Endodermal cell (in vitro differentiated cells): Measurements from ENCODE around the gene TULP4. TPM values are rescaled to one million over a fixed set of nuclear protein-coding genes. Genes with fewer than 3 reads are reported as not detected.

Source experiments
- DNase-seq: peaks from one replicate; pipeline ENCODE4 v3.0.0-alpha.2; 2017
- H3K27ac ChIP-seq: 2 replicates; pipeline ENCODE4 v1.5.1; 2013; ENCODE audit warnings: mild to moderate bottlenecking, low read depth, low read length, moderate library complexity
- H3K27me3 ChIP-seq: 2 replicates; pipeline ENCODE4 v1.6.1; 2013; ENCODE audit warnings: mild to moderate bottlenecking, low read length, moderate library complexity; ENCODE audit not compliant: insufficient read depth, control insufficient read depth, poor library complexity, severe bottlenecking
- H3K36me3 ChIP-seq: 2 replicates; pipeline ENCODE4 v1.7.0; 2013; ENCODE audit warnings: mild to moderate bottlenecking, low read length, moderate library complexity; ENCODE audit not compliant: control insufficient read depth, insufficient read depth
- H3K4me1 ChIP-seq: one replicate; pipeline ENCODE4 v1.7.0; 2013; ENCODE audit warnings: low read length; ENCODE audit not compliant: control insufficient read depth, insufficient read depth
- H3K4me3 ChIP-seq: 2 replicates; pipeline ENCODE4 v1.5.1; 2013; ENCODE audit warnings: mild to moderate bottlenecking, low read length, moderate library complexity
- H3K9ac ChIP-seq: 2 replicates; pipeline ENCODE4 v1.6.1; 2013; ENCODE audit warnings: mild to moderate bottlenecking, low read length, moderate library complexity; ENCODE audit not compliant: poor library complexity, severe bottlenecking; ENCODE audit errors: extremely low read depth
- H3K9me3 ChIP-seq: 2 replicates; pipeline ENCODE4 v1.6.1; 2013; ENCODE audit warnings: mild to moderate bottlenecking, low read length, moderate library complexity; ENCODE audit not compliant: control insufficient read depth
- H3K27ac Mint-ChIP-seq: 2 replicates; pipeline ENCODE4 v1.8.0; 2020; ENCODE audit warnings: mixed read lengths
- H3K27me3 Mint-ChIP-seq: 2 replicates; pipeline ENCODE4 v1.8.0; 2021; ENCODE audit warnings: mild to moderate bottlenecking, mixed read lengths; ENCODE audit not compliant: insufficient read depth
- H3K36me3 Mint-ChIP-seq: 2 replicates; pipeline ENCODE4 v1.8.0; 2020; ENCODE audit warnings: low read depth, mixed read lengths
- H3K4me1 Mint-ChIP-seq: 2 replicates; pipeline ENCODE4 v1.8.0; 2020; ENCODE audit warnings: mixed read lengths
- H3K4me3 Mint-ChIP-seq: 2 replicates; pipeline ENCODE4 v1.8.0; 2020; ENCODE audit warnings: mild to moderate bottlenecking, moderate library complexity, mixed read lengths
- H3K9me3 Mint-ChIP-seq: 2 replicates; pipeline ENCODE4 v1.8.0; 2020; ENCODE audit warnings: mild to moderate bottlenecking, mixed read lengths
- CTCF ChIP-seq: fragments of 200-600 bp; sonication (generic); conservative IDR thresholded peaks from 2 replicates; pipeline ENCODE4 v1.5.0; 2021; ENCODE audit warnings: antibody characterized with exemption, mild to moderate bottlenecking
- WGBS, 2 experiments: methylation state at CpG; one replicate each; pipeline versions ENCODE4 v1.1.5 to v1.1.7; 2013; ENCODE audit warnings: missing lambda C conversion rate in 2 of 2, mixed read lengths in 1 of 2; ENCODE audit not compliant: insufficient coverage in 1 of 2, insufficient read length in 1 of 2; 5-methylcytosine and 5-hydroxymethylcytosine counted together
- total RNA-seq, 2 donors: library from RNA; stranded (reverse); fragmentation: NEBNext Ultra II Directional in 1 of 2; extraction: Animal tissue kit (Norgen Biotek cat#: 25700) in 1 of 2; gene quantifications; 2 replicates in 1 of 2; 3 replicates in 1 of 2; pipeline ENCODE4 v1.2.1, GENCODE V29; 2021

Gene TULP4
- total RNA-seq, 2 donors from 2014 or later, result 102 to 103 TPM

GRCh38 chr6:158287047-158287446 is 25.2 kb upstream of the TULP4 start:
- Mint-ChIP-seq H3K4me3 (no peak overlapping the region), H3K27ac (no peak overlapping the region), H3K36me3 (peaks cover 47% of the 10 kb centered on the region), H3K27me3 (no peaks in the 10 kb centered on the region), H3K9me3 (no peaks in the 10 kb centered on the region), H3K4me1 (peaks cover 21% of the 10 kb centered on the region)
- Histone ChIP-seq H3K36me3 (peaks cover 61% of the 10 kb centered on the region), H3K4me1 (no peaks in the 10 kb centered on the region), H3K9me3 (peaks cover 34% of the 10 kb centered on the region), H3K27me3 (no peaks in the 10 kb centered on the region), H3K9ac (no peak overlapping the region), H3K27ac (no peak overlapping the region), H3K4me3 (no peak overlapping the region)
- WGBS, 2 experiments, result 96% methylated on average over 4 of the region's 4 CpGs; no CpG with 5 or more reads in 1 of the 2 experiments
- no peak for DNase-seq
- TF ChIP-seq CTCF, result no peak

GRCh38 chr6:158290040-158290439 is 22.2 kb upstream of the TULP4 start:
- Histone ChIP-seq H3K27ac (no peak overlapping the region), H3K9ac (no peak overlapping the region), H3K4me3 (no peak overlapping the region), H3K36me3 (peaks cover 77% of the 10 kb centered on the region), H3K27me3 (no peaks in the 10 kb centered on the region), H3K9me3 (peaks cover 61% of the 10 kb centered on the region), H3K4me1 (no peaks in the 10 kb centered on the region)
- 80 to 94% methylated on average over 3 of the region's 3 CpGs for WGBS, 2 experiments
- Mint-ChIP-seq H3K27me3 (no peaks in the 10 kb centered on the region), H3K36me3 (peaks cover 72% of the 10 kb centered on the region), H3K4me3 (no peak overlapping the region), H3K9me3 (peaks cover 13% of the 10 kb centered on the region), H3K27ac (no peak overlapping the region), H3K4me1 (peaks cover 6% of the 10 kb centered on the region)
- no peak for TF ChIP-seq CTCF
- DNase-seq, result no peak

- TF ChIP-seq CTCF, result no peak
- H3K4me3 Mint-ChIP-seq, result no peak overlapping the region
- H3K27me3 Mint-ChIP-seq, result no peaks in the 10 kb centered on the region
- H3K27me3 ChIP-seq, result no peaks in the 10 kb centered on the region
- H3K4me1 Mint-ChIP-seq, result peaks cover 6% of the 10 kb centered on the region
- H3K9me3 Mint-ChIP-seq, result peaks cover 20% of the 10 kb centered on the region
- WGBS, 2 experiments, result 89 to 92% methylated on average over 3 of the region's 3 CpGs
- H3K4me1 ChIP-seq, result no peaks in the 10 kb centered on the region
- peaks cover 82% of the 10 kb centered on the region for H3K36me3 ChIP-seq
- DNase-seq, result no peak
- no peak overlapping the region for H3K9ac ChIP-seq
- H3K36me3 Mint-ChIP-seq, result peaks cover 75% of the 10 kb centered on the region
- H3K27ac ChIP-seq, result no peak overlapping the region
- H3K9me3 ChIP-seq, result peaks cover 67% of the 10 kb centered on the region
- H3K4me3 ChIP-seq, result no peak overlapping the region
- H3K27ac Mint-ChIP-seq, result no peak overlapping the region
These were observed 21.6 kb upstream of the TULP4 start for GRCh38 chr6:158290659-158291058.
